ENCODE results near the gene ATP5PF. TPM values are rescaled to one million over a fixed set of nuclear protein-coding genes. Genes with fewer than 3 reads are reported as not detected.

The ATP5PF gene
- polyA plus RNA-seq, 1 donor: 240 TPM

DNA sequence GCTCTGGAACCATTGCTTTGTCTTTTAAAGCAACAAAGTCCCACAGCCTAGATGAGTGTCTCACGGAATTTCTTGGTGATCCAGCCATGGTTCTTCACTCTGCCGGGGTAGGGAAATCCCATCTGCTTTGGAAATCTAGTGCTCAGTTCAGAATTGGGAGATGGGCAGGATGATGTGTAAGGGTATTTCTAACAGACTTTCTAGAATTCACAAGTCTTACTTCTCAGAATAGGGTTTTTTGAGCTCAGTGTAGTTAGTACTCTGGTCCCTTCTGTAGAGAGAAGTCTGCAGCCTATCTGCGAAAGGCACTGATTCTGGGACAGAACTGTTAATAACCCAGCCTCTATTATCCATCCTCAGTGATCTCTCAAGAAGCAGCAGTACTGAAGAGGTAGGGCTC lies 25.4 kb upstream of the ATP5PF start:
- no peak overlapping the region for H3K27ac ChIP-seq (ENCODE audit: low read length)
- H3K4me1 ChIP-seq (ENCODE audit: control insufficient read depth, insufficient read depth, low read length): no peaks in the 10 kb centered on the region
- DNase-seq: no peak
- H3K9me3 ChIP-seq (ENCODE audit: control insufficient read depth, low read depth, low read length): no peaks in the 10 kb centered on the region
- H3K4me3 ChIP-seq (ENCODE audit: low read length): no peak overlapping the region
- H3K27me3 ChIP-seq (ENCODE audit: control insufficient read depth, insufficient read depth, low read length): no peaks in the 10 kb centered on the region
- H3K36me3 ChIP-seq (ENCODE audit: control insufficient read depth, insufficient read depth, low read length): peaks cover 40% of the 10 kb centered on the region
- WGBS (ENCODE audit: insufficient coverage, low lambda C conversion rate): no CpG with 5 or more reads among the region's 3 CpGs

DNA sequence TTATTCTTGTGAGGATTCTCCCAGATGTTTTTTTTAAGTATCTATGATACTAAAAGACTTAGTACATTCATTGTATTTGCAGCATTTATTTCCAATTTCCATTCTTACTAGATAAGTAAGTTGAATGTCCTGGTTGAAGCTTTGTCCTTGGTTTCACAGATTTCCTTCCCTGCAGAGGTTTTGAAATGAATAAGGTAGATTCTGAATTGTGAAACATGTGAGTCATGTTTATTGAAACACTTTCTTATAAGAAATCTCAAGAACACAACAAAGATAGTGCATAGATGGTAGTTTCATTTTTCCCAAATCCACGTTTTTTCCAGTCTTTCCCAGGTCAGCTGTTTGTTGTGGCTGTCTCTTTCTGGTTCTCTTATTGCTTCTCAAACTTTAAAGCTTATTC lies 24.9 kb upstream of the ATP5PF start:
- no peak overlapping the region for H3K4me3 ChIP-seq (ENCODE audit: low read length)
- no peaks in the 10 kb centered on the region for H3K4me1 ChIP-seq (ENCODE audit: control insufficient read depth, insufficient read depth, low read length)
- H3K9me3 ChIP-seq (ENCODE audit: control insufficient read depth, low read depth, low read length): no peaks in the 10 kb centered on the region
- H3K27me3 ChIP-seq (ENCODE audit: control insufficient read depth, insufficient read depth, low read length): no peaks in the 10 kb centered on the region
- peaks cover 43% of the 10 kb centered on the region for H3K36me3 ChIP-seq (ENCODE audit: control insufficient read depth, insufficient read depth, low read length)
- no peak for DNase-seq
- H3K27ac ChIP-seq (ENCODE audit: low read length): no peak overlapping the region
- WGBS (ENCODE audit: insufficient coverage, low lambda C conversion rate): no CpG with 5 or more reads among the region's 1 CpG

GRCh38 chr21:25757531-25757930 lies 22.8 kb upstream of the ATP5PF start:
- Histone ChIP-seq H3K4me3 (ENCODE audit: low read length) (no peak overlapping the region), H3K4me1 (ENCODE audit: control insufficient read depth, insufficient read depth, low read length) (no peaks in the 10 kb centered on the region), H3K27ac (ENCODE audit: low read length) (no peak overlapping the region), H3K27me3 (ENCODE audit: control insufficient read depth, insufficient read depth, low read length) (no peaks in the 10 kb centered on the region), H3K9me3 (ENCODE audit: control insufficient read depth, low read depth, low read length) (no peaks in the 10 kb centered on the region), H3K36me3 (ENCODE audit: control insufficient read depth, insufficient read depth, low read length) (peaks cover 46% of the 10 kb centered on the region)
- DNase-seq: no peak

DNA sequence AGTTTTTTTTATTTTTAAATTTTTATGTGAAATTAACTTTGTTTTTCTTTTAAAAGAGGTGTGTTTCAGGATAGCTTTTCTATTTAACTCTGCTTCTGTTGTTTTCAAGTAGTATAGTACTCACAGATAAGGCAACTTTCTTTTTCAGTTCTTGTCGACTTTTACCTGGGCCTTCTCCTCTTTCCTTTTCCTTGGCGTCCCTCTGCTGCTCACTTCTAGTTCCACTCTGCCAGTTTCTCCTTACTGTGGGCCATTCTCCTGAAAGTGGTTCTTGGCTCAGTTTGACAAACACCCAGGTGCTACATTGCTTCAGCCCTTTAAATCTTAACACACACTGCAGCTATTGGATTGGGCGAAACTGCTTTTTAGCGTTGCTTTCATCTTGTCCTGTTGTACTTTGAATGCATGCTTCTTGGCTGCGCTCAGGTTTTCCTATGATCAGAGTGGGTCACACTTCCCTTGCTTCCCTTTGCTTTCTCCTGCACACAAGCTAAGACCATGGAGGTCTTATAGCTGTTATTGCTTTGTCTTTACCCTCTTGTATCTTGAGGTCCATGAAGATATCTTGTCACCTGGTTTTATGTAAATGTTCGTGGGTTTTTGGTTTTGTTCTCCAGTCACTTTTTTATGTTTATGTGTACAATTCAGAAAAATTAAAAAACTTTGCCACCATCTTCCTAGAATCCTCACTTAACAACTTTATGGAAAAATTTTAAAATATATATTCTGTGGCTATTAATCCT lies 21.7 kb upstream of the ATP5PF start:
- H3K36me3 ChIP-seq (ENCODE audit: control insufficient read depth, insufficient read depth, low read length): peaks cover 52% of the 10 kb centered on the region
- 96% methylated on average over 3 of the region's 6 CpGs for WGBS (ENCODE audit: insufficient coverage, low lambda C conversion rate)
- no peak for DNase-seq
- no peak overlapping the region for H3K27ac ChIP-seq (ENCODE audit: low read length)
- no peaks in the 10 kb centered on the region for H3K27me3 ChIP-seq (ENCODE audit: control insufficient read depth, insufficient read depth, low read length)
- H3K4me1 ChIP-seq (ENCODE audit: control insufficient read depth, insufficient read depth, low read length): no peaks in the 10 kb centered on the region
- H3K9me3 ChIP-seq (ENCODE audit: control insufficient read depth, low read depth, low read length): no peaks in the 10 kb centered on the region
- H3K4me3 ChIP-seq (ENCODE audit: low read length): no peak overlapping the region

- Histone ChIP-seq H3K27ac (ENCODE audit: low read length) (no peak overlapping the region), H3K36me3 (ENCODE audit: control insufficient read depth, insufficient read depth, low read length) (peaks cover 41% of the 10 kb centered on the region), H3K9me3 (ENCODE audit: control insufficient read depth, low read depth, low read length) (no peaks in the 10 kb centered on the region), H3K27me3 (ENCODE audit: control insufficient read depth, insufficient read depth, low read length) (no peaks in the 10 kb centered on the region), H3K4me1 (ENCODE audit: control insufficient read depth, insufficient read depth, low read length) (no peaks in the 10 kb centered on the region), H3K4me3 (ENCODE audit: low read length) (no peak overlapping the region)
- WGBS (ENCODE audit: insufficient coverage, low lambda C conversion rate): 100% methylated on average over 1 of the region's 1 CpG
- no peak for DNase-seq
Measured at GRCh38 chr21:25752416-25752815, 17.7 kb upstream of the ATP5PF start.

- WGBS (ENCODE audit: insufficient coverage, low lambda C conversion rate): no CpG with 5 or more reads among the region's 6 CpGs
- Histone ChIP-seq H3K4me3 (ENCODE audit: low read length) (no peak overlapping the region), H3K27me3 (ENCODE audit: control insufficient read depth, insufficient read depth, low read length) (no peaks in the 10 kb centered on the region), H3K27ac (ENCODE audit: low read length) (no peak overlapping the region), H3K36me3 (ENCODE audit: control insufficient read depth, insufficient read depth, low read length) (peaks cover 39% of the 10 kb centered on the region), H3K9me3 (ENCODE audit: control insufficient read depth, low read depth, low read length) (no peaks in the 10 kb centered on the region), H3K4me1 (ENCODE audit: control insufficient read depth, insufficient read depth, low read length) (no peaks in the 10 kb centered on the region)
- no peak for DNase-seq
Measured at GRCh38 chr21:25750085-25750484, 15.4 kb upstream of the ATP5PF start.

GRCh38 chr21:25744854-25745253 lies 10.2 kb upstream of the ATP5PF start:
- Histone ChIP-seq H3K27me3 (ENCODE audit: control insufficient read depth, insufficient read depth, low read length) (no peaks in the 10 kb centered on the region), H3K4me3 (ENCODE audit: low read length) (no peak overlapping the region), H3K4me1 (ENCODE audit: control insufficient read depth, insufficient read depth, low read length) (no peaks in the 10 kb centered on the region), H3K36me3 (ENCODE audit: control insufficient read depth, insufficient read depth, low read length) (peaks cover 18% of the 10 kb centered on the region), H3K27ac (ENCODE audit: low read length) (no peak overlapping the region), H3K9me3 (ENCODE audit: control insufficient read depth, low read depth, low read length) (no peaks in the 10 kb centered on the region)
- WGBS (ENCODE audit: insufficient coverage, low lambda C conversion rate): no CpG with 5 or more reads among the region's 2 CpGs
- no peak for DNase-seq

DNA sequence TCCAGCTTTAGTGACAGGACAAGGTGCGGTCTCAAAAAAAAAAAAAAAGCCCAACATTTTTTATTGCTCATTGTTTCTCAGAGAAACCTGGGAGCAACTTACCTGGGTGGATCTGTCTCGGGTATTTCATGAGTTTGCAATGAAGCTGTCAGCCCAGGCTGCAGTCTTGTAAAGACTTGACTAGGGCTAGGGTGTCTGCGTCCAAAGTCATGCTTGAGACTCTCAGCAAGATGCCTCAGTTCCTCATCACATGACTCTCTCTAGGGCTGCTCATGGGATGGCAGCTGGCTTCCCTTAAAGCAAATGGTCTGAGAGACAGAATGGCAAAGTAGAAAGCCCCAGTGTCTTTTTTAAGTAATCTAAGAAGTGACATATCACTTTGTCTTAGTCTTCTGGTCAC lies 8.2 kb upstream of the ATP5PF start:
- Histone ChIP-seq H3K27ac (ENCODE audit: low read length) (no peak overlapping the region), H3K9me3 (ENCODE audit: control insufficient read depth, low read depth, low read length) (no peaks in the 10 kb centered on the region), H3K27me3 (ENCODE audit: control insufficient read depth, insufficient read depth, low read length) (no peaks in the 10 kb centered on the region), H3K36me3 (ENCODE audit: control insufficient read depth, insufficient read depth, low read length) (peaks cover 15% of the 10 kb centered on the region), H3K4me1 (ENCODE audit: control insufficient read depth, insufficient read depth, low read length) (no peaks in the 10 kb centered on the region), H3K4me3 (ENCODE audit: low read length) (no peak overlapping the region)
- WGBS (ENCODE audit: insufficient coverage, low lambda C conversion rate): no CpG with 5 or more reads among the region's 3 CpGs
- DNase-seq: no peak

GRCh38 chr21:25737421-25737820 lies 2.7 kb upstream of the ATP5PF start:
- no peaks in the 10 kb centered on the region for H3K9me3 ChIP-seq (ENCODE audit: control insufficient read depth, low read depth, low read length)
- no peaks in the 10 kb centered on the region for H3K4me1 ChIP-seq (ENCODE audit: control insufficient read depth, insufficient read depth, low read length)
- H3K27me3 ChIP-seq (ENCODE audit: control insufficient read depth, insufficient read depth, low read length): no peaks in the 10 kb centered on the region
- H3K4me3 ChIP-seq (ENCODE audit: low read length): no peak overlapping the region
- no peak for DNase-seq
- H3K36me3 ChIP-seq (ENCODE audit: control insufficient read depth, insufficient read depth, low read length): peaks cover 5% of the 10 kb centered on the region
- H3K27ac ChIP-seq (ENCODE audit: low read length): no peak overlapping the region
- WGBS (ENCODE audit: insufficient coverage, low lambda C conversion rate): 60% methylated on average over 1 of the region's 1 CpG

GRCh38 chr21:25735646-25736597 lies 1.2 kb upstream of the ATP5PF start:
- DNase-seq: peak; percentile 55 to 72
- 0% methylated on average over 6 of the region's 48 CpGs for WGBS (ENCODE audit: insufficient coverage, low lambda C conversion rate)
- H3K9me3 ChIP-seq (ENCODE audit: control insufficient read depth, low read depth, low read length): no peaks in the 10 kb centered on the region
- H3K27me3 ChIP-seq (ENCODE audit: control insufficient read depth, insufficient read depth, low read length): no peaks in the 10 kb centered on the region
- H3K27ac ChIP-seq (ENCODE audit: low read length): peak overlapping the region; percentile 99
- H3K4me3 ChIP-seq (ENCODE audit: low read length): peak overlapping the region; percentile 92
- H3K4me1 ChIP-seq (ENCODE audit: control insufficient read depth, insufficient read depth, low read length): no peaks in the 10 kb centered on the region
- peaks cover 12% of the 10 kb centered on the region for H3K36me3 ChIP-seq (ENCODE audit: control insufficient read depth, insufficient read depth, low read length)
